ENCODE measurements around the gene NFIL3.

DNA sequence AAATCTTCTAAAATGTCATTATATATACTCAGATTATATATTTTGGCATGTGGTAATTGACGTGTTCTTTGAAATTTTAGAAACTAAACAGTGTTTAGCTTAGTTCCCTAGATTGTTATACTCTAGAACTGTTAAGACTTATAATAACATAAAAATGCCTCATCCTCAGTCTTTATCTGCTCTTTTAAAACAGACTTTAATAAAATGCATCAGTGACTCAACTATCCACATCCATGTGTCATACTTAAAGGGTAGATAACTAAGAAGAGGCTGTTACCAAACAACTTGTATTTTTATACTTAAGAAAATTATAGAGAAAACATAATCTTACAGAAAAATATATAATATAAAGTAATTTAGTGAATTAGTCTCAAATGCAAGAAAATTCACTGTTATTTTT is 15.2 kb downstream of the NFIL3 start:
- TF ChIP-seq EP300 (IDR thresholded peaks at IDR 0.05; ENCODE audit: borderline replicate concordance) (no peak), ZBTB7A (IDR thresholded peaks at IDR 0.05; ENCODE audit: low read depth) (no peak), CREB1 (IDR thresholded peaks at IDR 0.05; ENCODE audit: low read depth) (no peak), TCF12 (IDR thresholded peaks at IDR 0.05; ENCODE audit: low read depth) (no peak), CEBPB (IDR thresholded peaks at IDR 0.05) (no peak)
- TF ChIP-seq, protein P1, sequence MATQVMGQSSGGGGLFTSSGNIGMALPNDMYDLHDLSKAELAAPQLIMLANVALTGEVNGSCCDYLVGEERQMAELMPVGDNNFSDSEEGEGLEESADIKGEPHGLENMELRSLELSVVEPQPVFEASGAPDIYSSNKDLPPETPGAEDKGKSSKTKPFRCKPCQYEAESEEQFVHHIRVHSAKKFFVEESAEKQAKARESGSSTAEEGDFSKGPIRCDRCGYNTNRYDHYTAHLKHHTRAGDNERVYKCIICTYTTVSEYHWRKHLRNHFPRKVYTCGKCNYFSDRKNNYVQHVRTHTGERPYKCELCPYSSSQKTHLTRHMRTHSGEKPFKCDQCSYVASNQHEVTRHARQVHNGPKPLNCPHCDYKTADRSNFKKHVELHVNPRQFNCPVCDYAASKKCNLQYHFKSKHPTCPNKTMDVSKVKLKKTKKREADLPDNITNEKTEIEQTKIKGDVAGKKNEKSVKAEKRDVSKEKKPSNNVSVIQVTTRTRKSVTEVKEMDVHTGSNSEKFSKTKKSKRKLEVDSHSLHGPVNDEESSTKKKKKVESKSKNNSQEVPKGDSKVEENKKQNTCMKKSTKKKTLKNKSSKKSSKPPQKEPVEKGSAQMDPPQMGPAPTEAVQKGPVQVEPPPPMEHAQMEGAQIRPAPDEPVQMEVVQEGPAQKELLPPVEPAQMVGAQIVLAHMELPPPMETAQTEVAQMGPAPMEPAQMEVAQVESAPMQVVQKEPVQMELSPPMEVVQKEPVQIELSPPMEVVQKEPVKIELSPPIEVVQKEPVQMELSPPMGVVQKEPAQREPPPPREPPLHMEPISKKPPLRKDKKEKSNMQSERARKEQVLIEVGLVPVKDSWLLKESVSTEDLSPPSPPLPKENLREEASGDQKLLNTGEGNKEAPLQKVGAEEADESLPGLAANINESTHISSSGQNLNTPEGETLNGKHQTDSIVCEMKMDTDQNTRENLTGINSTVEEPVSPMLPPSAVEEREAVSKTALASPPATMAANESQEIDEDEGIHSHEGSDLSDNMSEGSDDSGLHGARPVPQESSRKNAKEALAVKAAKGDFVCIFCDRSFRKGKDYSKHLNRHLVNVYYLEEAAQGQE (IDR thresholded peaks at IDR 0.05; ENCODE audit: low read depth) = no peak

All from Ishikawa (cell line).